ENCODE data around the gene TRAPPC4. TPM values are rescaled to one million over a fixed set of nuclear protein-coding genes. Genes with fewer than 3 reads are reported as not detected.
A peak's percentile ranks its signal among the peaks of the same experiment; 100 is the strongest.

Gene TRAPPC4
- total RNA-seq, 2 experiments from 2014 or later: 101 to 106 TPM

DNA sequence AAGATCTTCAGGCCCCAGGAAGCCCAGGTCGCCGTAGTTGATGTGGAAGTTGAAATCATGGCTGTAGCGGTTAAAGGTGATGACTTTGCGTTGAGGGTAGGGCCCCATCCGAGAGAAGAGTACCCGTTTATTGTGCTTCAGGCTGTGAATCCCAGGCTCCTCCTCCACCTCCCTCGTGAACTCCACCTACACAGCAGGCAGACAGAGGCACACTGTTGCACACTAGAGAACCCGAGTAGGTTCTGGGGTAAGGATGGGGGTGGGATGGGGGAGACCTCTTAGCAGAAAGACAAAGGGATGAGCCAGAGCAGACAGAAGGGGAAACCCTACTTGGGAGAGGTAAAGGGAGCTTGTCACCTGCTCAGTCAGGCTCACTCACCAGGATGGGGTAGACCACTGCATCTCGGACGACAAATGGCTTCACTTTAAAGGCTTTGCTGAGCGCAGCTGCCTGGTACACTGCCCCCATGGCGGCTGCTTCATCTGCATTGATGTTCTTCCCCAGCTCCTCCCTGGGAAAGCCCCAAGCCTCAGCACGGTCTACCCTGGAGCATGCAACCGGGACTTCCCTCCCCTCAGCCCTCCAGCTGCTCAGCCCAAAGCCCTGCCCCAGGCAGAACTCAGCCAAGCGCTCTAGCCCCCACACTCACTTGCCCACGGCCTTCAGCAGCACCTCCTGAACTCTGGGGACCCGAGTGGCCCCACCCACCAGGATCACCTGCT lies 33.0 kb downstream of the TRAPPC4 start:
- ChIA-PET CTCF (no interaction called here), POLR2A (interaction anchor here (1.5 to 1.6 kb wide), 2 partner anchors 33 to 51 kb away, joined by 3 to 5 read pairs; partner anchors contain the start of gene TRAPPC4)
- no peaks in the 10 kb centered on the region for H3K27me3 ChIP-seq (ENCODE audit: control insufficient read depth in 1 of 2, insufficient read depth in 2 of 2, low read length in 2 of 2)
- H3K27me3 Mint-ChIP-seq: no peaks in the 10 kb centered on the region
- H3K9me3 ChIP-seq (ENCODE audit: control insufficient read depth in 1 of 2, insufficient read depth in 1 of 2, low read length in 2 of 2): no peaks in the 10 kb centered on the region
- TF ChIP-seq, protein P1, sequence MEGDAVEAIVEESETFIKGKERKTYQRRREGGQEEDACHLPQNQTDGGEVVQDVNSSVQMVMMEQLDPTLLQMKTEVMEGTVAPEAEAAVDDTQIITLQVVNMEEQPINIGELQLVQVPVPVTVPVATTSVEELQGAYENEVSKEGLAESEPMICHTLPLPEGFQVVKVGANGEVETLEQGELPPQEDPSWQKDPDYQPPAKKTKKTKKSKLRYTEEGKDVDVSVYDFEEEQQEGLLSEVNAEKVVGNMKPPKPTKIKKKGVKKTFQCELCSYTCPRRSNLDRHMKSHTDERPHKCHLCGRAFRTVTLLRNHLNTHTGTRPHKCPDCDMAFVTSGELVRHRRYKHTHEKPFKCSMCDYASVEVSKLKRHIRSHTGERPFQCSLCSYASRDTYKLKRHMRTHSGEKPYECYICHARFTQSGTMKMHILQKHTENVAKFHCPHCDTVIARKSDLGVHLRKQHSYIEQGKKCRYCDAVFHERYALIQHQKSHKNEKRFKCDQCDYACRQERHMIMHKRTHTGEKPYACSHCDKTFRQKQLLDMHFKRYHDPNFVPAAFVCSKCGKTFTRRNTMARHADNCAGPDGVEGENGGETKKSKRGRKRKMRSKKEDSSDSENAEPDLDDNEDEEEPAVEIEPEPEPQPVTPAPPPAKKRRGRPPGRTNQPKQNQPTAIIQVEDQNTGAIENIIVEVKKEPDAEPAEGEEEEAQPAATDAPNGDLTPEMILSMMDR (IDR thresholded peaks at IDR 0.05): no peak
- H3K9me3 Mint-ChIP-seq: no peaks in the 10 kb centered on the region
- H3K36me3 ChIP-seq (ENCODE audit: insufficient read depth, low read length): peaks cover 90% of the 10 kb centered on the region
- H3K4me1 ChIP-seq (ENCODE audit: insufficient read depth, low read length): peaks cover 32% of the 10 kb centered on the region
- intact Hi-C loops (cut with DNase I, micrococcal nuclease): loop anchor here in 1 of 2 experiments (5.0 kb wide), 1 partner anchor 184 kb away; no protein-coding TSS in a partner anchor
- H3K4me1 Mint-ChIP-seq (ENCODE audit: low read depth): peaks cover 23% of the 10 kb centered on the region
- peak; percentile 20 for ATAC-seq (ENCODE audit: poor library complexity)
- peak overlapping the region; percentile 27 for H3K27ac Mint-ChIP-seq
- H3K4me3 ChIP-seq (ENCODE audit: low read length): no peak overlapping the region
- H3K36me3 Mint-ChIP-seq (ENCODE audit: low read depth): peaks cover 94% of the 10 kb centered on the region
- H3K4me3 Mint-ChIP-seq: no peak overlapping the region
- no peak overlapping the region for H3K27ac ChIP-seq (ENCODE audit: low read depth in 1 of 2, low read length in 2 of 2)
- DNase-seq: peak in 2 of 14 experiments; percentile 68 to 76

- H3K36me3 ChIP-seq (ENCODE audit: insufficient read depth, low read length): peaks cover 83% of the 10 kb centered on the region
- peaks cover 32% of the 10 kb centered on the region for H3K4me1 ChIP-seq (ENCODE audit: insufficient read depth, low read length)
- no peaks in the 10 kb centered on the region for H3K27me3 Mint-ChIP-seq
- peaks cover 29% of the 10 kb centered on the region for H3K4me1 Mint-ChIP-seq (ENCODE audit: low read depth)
- TF ChIP-seq, protein P1 (IDR thresholded peaks at IDR 0.05): no peak
- H3K9me3 Mint-ChIP-seq: no peaks in the 10 kb centered on the region
- intact Hi-C loops (cut with DNase I, micrococcal nuclease): loop anchor here in 1 of 2 experiments (5.0 kb wide), 1 partner anchor 185 kb away; no protein-coding TSS in a partner anchor
- no peaks in the 10 kb centered on the region for H3K9me3 ChIP-seq (ENCODE audit: control insufficient read depth in 1 of 2, insufficient read depth in 1 of 2, low read length in 2 of 2)
- no peak overlapping the region for H3K27ac Mint-ChIP-seq
- ChIA-PET CTCF (no interaction called here), POLR2A (interaction anchor here (1.6 kb wide), 1 partner anchor 33 kb away, joined by 5 read pairs; the partner anchor contains the start of gene TRAPPC4)
- no peak for ATAC-seq (ENCODE audit: poor library complexity)
- no peak for DNase-seq
- H3K27me3 ChIP-seq (ENCODE audit: control insufficient read depth in 1 of 2, insufficient read depth in 2 of 2, low read length in 2 of 2): no peaks in the 10 kb centered on the region
- no peak overlapping the region for H3K27ac ChIP-seq (ENCODE audit: low read depth in 1 of 2, low read length in 2 of 2)
- H3K4me3 ChIP-seq (ENCODE audit: low read length): no peak overlapping the region
- H3K4me3 Mint-ChIP-seq: peak overlapping the region; percentile 15
- H3K36me3 Mint-ChIP-seq (ENCODE audit: low read depth): peaks cover 95% of the 10 kb centered on the region
Measured at GRCh38 chr11:119052163-119052814, 33.7 kb downstream of the TRAPPC4 start.

GRCh38 chr11:119054418-119054817 lies 35.9 kb downstream of the TRAPPC4 start:
- POLR2A ChIA-PET: no interaction called here
- Mint-ChIP-seq H3K36me3 (ENCODE audit: low read depth) (peaks cover 84% of the 10 kb centered on the region), H3K4me1 (ENCODE audit: low read depth) (peaks cover 40% of the 10 kb centered on the region), H3K27ac (no peak overlapping the region), H3K4me3 (peak overlapping the region; percentile 65), H3K9me3 (no peaks in the 10 kb centered on the region), H3K27me3 (no peaks in the 10 kb centered on the region)
- CTCF ChIA-PET: no interaction called here
- no peaks in the 10 kb centered on the region for H3K27me3 ChIP-seq (ENCODE audit: control insufficient read depth in 1 of 2, insufficient read depth in 2 of 2, low read length in 2 of 2)
- TF ChIP-seq, protein P1 (IDR thresholded peaks at IDR 0.05): no peak
- no peak for DNase-seq
- H3K9me3 ChIP-seq (ENCODE audit: control insufficient read depth in 1 of 2, insufficient read depth in 1 of 2, low read length in 2 of 2): no peaks in the 10 kb centered on the region
- peaks cover 62% of the 10 kb centered on the region for H3K36me3 ChIP-seq (ENCODE audit: insufficient read depth, low read length)
- intact Hi-C loops (cut with DNase I, micrococcal nuclease): loop anchor here in 1 of 2 experiments (5.0 kb wide), 1 partner anchor 187 kb away; no protein-coding TSS in a partner anchor
- no peak overlapping the region for H3K4me3 ChIP-seq (ENCODE audit: low read length)
- no peak overlapping the region for H3K27ac ChIP-seq (ENCODE audit: low read depth in 1 of 2, low read length in 2 of 2)
- H3K4me1 ChIP-seq (ENCODE audit: insufficient read depth, low read length): peaks cover 43% of the 10 kb centered on the region
- ATAC-seq (ENCODE audit: poor library complexity): no peak
